Loucy (cell line): ENCODE measurements around the gene TRMT11.

ENCODE experiments used
- EZH2phosphoT487 ChIP-seq: fragments of 200-600 bp; IDR thresholded peaks from 2 replicates; pipeline ENCODE4 v1.6.1; 2018; ENCODE audit warnings: antibody characterized with exemption, mild to moderate bottlenecking, moderate library complexity, borderline replicate concordance
- TF ChIP-seq, protein P1 (sequence below): fragments of 200-600 bp; sonication (generic); conservative IDR thresholded peaks from 2 replicates; pipeline ENCODE4 v1.5.1; 2014; ENCODE audit warnings: mild to moderate bottlenecking, antibody characterized with exemption, low read length

DNA sequence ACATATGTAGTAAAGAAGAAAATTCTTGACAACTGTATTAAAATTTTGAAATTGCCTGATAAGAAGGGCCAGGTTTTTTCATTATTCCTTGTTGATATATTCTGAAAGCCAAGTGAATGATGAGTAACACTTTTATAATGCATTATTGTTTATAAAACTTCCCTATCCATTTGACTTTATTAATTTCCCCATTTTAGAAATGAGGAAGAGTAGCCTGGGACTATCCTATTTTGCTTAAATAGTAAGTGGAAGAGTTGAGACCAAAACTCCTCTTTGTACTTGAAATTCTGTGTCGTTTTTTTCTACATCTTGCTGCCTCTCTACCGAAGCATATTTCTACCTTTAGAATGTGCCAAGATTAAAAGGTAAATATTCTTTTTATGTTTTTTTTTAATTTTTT is 39.7 kb downstream of the TRMT11 start:
- TF ChIP-seq, protein P1, sequence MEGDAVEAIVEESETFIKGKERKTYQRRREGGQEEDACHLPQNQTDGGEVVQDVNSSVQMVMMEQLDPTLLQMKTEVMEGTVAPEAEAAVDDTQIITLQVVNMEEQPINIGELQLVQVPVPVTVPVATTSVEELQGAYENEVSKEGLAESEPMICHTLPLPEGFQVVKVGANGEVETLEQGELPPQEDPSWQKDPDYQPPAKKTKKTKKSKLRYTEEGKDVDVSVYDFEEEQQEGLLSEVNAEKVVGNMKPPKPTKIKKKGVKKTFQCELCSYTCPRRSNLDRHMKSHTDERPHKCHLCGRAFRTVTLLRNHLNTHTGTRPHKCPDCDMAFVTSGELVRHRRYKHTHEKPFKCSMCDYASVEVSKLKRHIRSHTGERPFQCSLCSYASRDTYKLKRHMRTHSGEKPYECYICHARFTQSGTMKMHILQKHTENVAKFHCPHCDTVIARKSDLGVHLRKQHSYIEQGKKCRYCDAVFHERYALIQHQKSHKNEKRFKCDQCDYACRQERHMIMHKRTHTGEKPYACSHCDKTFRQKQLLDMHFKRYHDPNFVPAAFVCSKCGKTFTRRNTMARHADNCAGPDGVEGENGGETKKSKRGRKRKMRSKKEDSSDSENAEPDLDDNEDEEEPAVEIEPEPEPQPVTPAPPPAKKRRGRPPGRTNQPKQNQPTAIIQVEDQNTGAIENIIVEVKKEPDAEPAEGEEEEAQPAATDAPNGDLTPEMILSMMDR, result no peak
- TF ChIP-seq EZH2phosphoT487, result no peak
